Fibroblast of skin of scalp (primary cell): ENCODE results near the gene PRDM12.

Experiments used
- DNase-seq: peaks from one replicate; pipeline ENCODE4 v3.0.0-alpha.2; 2013

PRDM12 gene

DNA sequence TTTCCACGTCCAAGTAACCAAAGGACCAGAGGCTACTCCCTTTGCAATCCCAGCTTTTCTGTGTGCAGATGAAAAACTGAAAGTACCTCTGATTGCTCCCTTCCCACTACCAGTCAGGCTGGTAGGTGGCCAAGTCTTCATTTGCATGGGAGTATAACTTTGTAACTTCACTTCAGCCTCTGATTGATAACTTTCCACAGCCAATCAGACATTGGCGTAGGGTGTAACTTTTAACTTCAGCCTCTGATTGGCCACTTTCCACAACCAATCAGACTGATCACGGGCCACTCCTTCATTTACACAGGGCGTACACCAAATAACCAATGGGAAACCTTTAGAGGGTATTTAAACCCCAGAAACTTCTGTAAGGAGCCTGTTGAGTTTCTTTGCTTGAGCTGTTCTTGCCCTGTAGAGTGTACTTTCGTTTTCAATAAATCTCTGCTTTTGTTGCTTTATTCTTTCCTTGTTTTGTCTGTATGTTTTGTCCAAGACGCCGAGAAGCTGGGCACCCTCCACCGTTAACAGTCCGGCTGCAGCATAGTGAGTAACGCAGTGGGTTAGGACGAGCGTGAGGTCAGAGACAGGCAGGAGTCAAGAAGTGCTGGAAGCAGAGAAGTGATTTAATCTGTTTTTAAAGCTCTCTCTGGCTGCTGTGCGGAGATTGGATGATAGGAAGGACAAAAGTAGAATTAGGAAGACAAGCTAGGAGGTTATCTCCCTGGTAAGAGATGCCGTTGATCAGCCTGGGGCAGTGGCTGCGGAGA, 25.7 kb downstream of the PRDM12 start:
- DNase-seq: peak; percentile 92

DNA sequence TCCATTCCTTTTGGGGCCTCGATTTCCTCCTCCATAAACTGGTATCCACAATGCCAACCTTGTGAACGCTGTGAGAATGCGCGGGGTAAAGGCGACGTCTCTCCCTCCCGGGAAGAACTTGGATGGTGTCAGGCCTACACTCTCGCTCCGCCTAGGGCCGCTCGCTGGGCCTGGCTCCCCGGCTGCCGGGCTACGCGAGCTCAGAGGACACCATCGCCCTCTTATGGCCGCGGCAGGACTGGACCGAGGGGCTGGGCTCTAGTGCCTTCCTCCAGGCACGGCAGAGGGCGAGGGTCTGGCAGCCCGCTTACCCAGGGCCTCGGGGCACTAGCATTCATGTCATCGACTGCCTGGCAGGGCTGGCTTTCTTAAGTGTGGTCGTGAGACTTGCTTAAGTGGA, 27.9 kb downstream of the PRDM12 start:
- DNase-seq: no peak

DNA sequence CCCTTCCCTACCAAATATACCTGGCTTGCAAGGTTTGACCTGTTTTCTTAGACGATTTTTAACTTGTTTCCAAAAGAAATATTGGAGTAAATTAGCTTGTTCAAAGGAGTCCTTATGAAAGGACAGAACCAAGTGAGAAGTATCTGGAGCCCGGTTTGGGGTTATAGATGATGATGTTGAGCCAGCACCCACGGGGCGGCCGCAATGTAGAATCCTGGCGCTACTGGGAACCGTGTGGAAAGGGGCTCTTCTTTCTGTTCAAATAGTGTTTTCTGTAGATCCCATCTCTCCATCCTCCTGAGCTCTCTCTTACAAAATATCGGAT, 28.7 kb downstream of the PRDM12 start:
- DNase-seq: no peak

DNA sequence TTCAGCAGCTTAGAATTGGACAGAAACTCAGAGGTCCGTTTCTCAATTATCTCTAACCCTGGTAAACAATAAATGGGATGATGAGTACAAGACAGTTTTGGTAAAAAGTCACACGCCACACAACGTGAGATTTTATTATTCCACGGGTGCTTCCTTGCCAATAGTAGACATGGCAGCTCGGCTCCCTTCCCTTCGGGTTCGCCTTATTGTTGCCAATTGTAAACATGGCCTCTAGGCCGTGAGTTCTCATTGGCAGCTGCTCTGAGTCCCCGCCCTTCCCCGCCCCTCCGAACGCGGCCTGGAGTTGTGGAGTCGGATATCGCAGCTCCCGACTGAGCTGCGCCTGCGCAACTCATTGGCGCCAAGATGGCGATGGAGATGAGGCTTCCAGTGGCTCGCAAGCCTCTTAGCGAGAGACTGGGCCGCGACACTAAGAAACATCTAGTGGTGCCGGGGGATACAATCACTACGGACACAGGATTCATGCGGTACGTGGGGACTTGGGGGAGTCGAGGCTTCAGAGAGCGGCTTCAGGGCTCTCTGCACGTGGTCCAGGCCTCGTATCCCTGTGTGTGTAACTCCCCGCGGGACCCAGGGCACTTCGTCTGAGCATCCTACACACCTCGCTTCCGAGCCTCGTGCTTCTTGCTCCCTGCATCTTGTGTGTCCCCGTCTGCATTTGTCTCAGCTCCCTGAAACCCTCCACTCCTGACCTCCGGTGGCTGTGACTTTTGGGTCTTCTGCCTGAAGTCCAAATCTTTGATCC, 29.2 kb downstream of the PRDM12 start, which contains the start of gene EXOSC2:
TSS of gene EXOSC2 (plus strand) at position 355 of the 766 bp plus-strand sequence. CDS start at position 367, 12 bp downstream.
- peak; percentile 99 for DNase-seq

DNA sequence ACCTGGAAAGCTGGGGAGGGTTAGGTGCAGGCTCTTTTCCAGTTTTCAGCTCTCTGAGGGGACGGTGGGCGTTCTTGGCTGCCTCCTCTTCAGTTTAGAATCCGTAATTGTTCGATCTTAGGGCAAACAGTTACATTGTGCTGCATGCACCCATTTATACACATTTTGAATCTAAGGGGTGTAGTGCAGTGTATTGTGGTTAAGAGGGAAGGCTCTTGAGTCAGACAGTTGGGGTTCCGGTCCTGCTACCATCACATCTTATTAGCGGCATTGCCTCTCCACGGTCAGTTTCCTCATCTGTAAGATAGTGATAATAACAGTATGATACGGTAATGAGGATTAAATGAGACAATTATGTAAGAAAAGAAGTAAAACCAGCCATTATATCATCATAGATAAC, 29.8 kb downstream of the PRDM12 start:
- DNase-seq: no peak

DNA sequence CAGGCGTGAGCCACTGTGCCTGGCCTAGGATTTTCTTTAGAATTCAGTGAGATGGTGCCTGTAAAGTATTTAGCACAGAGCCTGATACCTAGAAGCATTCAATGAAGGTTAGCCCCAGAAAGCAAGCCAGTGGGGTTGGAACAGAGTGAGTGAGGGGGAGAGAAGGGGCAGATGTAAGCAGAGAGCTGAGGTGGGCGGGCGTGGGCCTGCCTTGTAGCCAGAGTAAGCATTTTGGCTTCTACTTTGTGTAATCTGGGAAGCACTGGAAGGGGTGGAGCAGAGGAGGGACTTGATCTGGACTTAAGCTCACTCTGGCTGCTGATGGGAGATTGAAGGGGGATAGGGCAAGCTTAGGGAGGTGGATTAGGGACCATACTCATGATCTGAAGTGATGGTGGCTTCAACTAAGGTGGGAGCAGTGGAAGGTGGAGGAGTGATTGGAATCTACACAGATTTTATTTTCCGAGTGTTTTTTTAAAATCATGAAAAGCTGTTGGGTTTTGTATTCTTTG, 31.8 kb downstream of the PRDM12 start:
- no peak for DNase-seq

DNA sequence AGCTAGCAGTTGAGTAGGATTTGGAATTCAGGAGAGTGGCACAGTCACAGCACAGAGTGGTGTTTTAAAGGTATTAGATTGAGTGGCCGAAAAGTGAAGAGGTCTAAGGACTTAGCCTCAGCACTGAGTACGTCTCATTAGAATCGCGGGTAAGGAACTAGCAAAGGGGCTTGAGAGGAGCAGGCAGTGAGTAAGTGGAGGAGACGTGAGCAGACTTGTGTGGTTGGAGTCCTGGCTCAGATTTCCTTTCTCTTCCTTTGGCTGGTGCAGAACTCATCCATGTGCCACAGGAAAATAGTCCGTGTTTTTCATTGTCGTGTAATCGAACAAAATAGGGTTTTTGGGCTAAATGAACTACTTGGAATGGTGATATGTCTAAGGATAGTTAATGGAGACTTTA, 32.6 kb downstream of the PRDM12 start:
- DNase-seq: no peak

DNA sequence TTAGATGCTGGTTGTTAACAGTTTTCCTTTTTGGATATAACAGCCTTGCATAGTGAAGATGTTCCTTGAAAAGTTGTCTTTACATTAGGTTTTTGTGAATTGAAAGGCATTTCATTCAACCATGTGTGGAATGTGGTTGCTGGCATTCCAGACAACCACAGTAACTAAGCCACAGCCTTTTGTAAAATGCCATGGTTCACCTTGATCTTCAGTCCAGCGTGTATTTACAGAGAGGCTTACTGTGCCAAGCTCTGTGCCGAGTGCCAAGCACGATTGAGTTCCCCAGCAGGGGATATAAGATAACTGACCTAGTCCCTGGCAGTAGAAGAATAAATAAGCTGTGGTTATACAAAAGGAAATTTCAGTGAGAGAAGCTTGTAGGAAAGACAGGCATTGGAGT, 34.1 kb downstream of the PRDM12 start:
- peak; percentile 56 for DNase-seq

DNA sequence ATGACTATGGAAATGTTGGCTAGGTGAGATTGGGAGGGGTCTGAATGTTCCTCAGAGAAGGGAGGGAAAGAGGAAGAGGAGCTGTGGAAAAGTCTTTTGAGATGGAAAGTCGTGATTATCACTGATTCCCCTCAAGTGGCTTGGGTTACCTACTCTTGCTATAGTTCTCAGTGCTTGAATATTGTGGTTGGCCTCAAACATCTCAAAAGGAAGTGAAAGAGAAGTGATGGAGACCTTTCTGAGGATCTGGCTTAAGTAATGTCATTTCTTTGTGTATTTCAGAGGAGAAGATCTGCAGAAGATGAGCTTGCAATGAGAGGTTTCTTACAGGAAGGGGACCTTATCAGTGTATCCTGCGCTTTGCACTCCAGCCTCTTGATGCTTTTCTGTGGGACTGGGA, 34.7 kb downstream of the PRDM12 start:
- no peak for DNase-seq

DNA sequence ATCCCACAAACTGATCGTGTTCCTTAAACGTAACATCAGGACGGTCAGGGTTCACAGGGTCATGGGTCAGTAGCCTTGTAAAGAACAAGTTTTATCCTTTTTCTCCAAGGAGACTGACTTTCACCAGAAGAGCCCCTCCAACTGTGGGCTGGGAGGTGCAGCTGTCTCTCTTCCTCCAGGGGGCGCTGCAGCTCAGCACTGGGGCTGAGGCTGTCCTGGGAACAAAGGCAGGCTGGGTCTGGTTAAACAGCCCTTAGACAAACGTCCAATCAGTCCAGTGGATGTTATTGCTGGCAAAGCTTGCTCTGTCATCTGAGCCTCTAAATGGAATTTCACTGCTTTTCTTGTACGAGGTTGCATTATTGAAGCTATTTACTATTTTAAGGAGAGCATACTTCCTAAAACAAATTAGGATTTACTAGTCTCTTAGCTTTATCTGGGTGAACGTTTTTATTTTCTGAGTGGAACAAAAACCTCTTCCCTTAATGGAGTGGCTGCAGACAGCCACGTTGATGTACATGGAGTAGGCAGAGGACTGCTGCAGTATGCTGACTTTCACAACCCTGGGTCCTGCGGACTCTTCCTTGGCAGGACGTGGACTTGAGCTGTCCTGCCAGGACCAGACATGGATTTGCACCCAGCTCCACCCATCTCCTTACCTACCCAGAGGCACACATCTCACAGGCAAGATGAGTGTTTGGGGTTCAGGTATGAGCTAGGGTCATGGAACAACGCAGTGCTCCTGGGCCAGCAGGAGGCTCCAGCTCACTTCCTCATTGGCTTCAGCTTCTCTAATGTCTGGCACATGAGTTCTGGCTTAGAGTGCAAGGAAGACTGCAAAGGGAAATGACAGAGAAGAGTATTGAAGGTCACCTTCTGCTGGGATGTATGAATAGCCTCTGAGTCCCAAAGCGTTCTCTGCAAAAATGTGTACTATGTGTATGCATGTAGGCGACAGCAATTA, 36.9 kb downstream of the PRDM12 start:
- peak; percentile 84 for DNase-seq

DNA sequence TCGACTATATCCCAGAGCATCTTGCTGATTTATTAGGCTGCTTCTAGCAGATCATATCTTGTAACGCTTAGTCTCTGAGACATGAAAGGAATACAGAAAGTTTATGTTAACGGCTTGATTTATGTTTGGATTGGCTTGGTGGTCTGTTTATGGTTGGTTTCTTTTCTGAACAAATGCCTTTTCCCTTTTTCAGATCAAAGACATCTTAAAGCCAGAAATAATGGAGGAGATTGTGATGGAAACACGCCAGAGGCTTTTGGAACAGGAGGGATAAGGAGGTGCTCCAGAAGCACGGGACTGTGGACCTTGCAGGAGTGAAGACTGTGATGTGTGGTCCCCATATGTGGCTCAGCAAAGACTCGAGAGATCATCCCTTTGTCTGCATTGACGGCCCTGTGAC, 39.1 kb downstream of the PRDM12 start:
- no peak for DNase-seq

DNA sequence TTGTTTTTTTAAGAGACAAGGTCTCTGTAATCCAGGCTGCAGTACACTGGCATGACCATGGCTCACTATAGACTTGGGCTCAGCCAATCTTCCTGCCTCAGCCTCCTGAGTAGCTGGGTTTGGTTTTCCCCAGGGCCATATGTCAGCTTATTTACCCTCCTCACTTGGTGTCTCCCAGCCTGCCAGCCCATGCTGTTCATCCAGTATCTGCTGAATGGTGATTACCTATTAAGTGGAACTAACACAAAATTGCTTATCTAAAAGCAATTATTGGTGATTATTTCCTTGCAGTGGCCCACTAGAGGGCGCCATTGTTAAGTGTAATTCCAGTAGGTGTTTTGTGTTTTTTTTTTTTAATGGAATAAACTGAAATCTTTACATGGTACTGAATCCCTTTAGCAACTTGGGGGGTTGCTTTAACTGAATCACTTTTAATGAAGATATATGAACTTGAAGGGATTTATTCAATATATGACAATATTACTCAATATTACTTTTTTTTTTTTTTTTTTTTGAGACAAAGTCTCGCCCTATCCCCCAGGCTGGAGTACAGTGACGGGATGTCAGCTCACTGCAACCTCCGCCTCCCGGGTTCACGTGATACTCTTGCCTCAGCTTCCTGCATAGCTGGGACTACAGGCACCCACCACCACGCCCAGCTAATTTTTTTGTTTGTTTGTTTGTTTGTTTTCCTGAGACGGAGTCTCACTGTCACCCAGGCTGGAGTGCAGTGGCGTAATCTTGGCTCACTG, 43.0 kb downstream of the PRDM12 start:
- DNase-seq: peak; percentile 70

DNA sequence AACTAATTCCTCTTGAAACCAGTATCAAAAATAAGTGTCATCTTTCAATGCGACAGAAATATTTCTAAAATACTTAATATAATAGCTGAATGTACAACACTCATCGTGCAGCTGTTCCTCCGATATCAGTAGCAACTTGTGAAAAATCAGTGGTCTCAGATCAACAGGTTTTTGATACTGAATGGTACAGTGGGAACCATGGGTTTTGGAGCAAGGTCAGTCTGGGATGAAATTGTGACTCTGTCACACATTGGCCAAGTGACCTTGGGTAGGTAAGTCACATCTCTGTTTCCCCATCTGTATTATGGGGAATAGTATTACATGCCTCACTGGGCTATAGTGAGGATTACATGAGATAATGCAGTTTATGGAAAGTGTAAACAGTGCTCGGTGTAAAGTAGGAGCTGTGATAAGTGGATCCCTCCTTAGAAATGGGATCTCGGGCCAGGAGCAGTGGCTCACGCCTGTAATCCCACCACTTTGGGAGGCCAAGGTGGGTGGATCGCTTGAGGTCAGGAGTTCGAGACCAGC, 46.5 kb downstream of the PRDM12 start:
- DNase-seq: no peak

DNA sequence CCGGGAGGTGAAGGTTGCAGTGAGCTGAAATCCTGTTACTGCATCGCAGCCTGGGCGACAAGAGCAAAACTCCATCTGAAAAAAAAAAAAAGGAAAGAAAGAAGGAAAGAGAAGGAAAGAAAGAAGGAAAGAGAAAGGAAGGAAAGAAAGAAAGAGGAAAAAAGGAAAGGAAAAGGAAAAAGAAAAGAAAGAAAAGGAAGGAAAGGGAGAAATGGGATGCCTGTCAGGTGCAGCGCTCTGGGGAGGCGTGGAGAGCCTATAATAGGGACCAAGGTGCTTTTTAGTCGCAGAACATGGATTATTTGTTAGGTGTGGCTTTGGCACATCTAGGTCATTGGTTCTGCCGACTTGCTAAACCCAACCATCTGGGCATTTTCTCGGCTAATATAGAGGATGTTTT, 47.1 kb downstream of the PRDM12 start:
- no peak for DNase-seq

DNA sequence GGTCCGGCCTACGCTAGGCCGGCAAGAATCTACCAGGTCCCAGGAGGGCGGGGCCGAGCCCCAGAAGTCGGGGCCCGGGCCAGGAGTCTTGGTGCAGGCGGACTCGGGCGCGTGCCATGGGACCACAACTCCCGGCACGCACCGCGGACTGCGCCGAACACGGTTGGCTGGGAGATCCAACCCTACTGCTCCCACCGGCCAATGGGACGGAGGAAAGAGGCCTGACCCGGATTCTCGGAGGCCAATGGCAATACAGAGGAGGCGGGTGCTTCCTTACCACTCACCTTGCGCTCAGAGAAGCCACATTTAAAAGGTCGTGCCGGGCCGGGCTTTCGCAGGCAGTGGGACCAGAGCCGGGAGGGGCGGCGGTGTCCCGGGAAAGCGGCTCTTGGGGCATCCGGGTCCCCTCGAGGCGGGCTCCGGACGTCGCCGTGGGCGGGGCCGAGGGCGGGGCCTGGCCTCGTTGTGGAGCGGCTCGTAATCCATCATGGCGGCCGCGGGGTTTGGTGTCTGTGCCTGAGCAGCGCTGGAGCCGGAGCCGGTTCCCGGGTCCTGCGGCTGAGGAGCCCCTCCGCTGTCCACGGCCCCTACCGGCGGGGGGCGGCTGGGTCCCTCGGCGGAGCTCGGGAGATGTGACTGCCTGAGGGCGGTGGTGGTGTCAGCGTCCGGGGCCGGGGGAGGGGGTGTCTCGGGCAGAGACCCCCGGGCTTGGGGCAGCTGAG, 48.3 kb downstream of the PRDM12 start:
- DNase-seq: peak; percentile 99

DNA sequence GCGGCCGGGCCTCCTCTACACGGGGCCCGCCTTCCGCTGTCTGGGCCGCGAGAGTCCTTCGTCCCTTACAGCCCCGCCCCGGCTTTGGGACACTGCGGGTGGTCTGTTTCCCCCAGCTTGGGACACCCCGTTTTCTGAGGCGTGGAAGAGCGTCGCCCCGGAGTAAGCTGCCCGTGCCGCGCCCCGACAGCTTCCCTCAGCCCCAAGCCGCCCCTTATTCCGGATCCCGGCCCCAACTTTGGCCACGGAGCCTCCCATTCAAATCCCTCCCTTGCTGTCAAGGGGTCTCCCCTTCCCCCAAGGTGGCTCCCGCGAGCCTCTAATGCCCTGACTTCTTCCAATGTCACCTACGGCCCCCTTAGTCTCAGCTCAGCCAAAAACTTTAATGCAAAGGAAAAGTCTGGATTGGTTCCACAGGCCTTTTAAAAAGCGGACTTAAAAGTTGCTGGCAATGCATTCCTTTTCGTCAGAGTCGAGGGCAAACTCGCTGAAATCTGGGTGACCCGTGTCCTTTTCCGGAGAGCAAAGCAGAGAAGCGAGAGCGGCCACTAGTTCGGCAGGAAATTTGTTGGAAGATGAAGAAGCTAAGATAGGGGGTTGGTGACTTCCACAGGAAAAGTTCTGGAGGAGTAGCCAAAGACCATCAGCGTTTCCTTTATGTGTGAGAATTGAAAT, 49.0 kb downstream of the PRDM12 start:
- DNase-seq: no peak

DNA sequence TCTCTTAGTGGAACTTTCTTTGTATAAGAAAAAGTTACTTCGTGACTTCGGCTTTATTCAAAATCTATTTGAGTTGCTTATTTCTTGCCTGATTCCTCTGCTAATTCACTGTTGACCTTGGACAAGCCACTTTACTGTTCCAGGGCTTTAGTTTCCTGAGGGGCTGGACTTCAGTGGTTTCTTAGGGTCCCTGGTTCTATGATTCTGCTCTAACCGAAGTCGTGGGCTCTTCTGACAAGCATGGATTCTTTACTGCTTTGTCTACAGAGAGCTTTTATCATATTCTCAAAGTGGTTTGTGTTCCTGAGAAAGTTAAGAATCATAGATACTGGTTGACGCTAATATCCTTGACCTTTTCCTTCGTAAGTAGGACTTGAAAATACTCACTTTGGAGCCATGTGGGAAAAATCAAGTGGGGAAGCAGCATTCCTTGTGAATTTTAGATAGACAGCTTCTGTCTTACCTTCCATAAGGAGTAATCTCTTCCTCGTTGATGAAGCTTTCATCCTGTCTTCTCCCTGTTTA, 50.3 kb downstream of the PRDM12 start:
- DNase-seq: no peak

DNA sequence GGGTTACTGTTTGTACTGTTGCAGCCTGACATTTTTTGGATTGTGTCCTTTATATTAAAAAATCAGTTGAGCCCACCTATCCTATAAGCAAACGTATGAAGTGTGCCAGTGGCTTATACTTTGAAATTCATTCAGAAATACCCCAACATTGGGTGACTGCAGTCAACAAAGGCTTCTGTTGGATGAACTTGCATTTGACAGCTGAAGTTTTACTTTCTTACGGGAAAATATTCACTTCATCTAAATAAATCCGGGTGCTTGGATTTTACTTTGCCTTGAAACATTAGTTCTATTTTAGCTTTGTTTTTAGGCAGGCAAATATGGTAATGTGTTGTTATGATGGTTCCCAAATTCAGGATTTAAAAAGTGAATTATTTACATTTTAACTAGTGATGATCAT, 50.9 kb downstream of the PRDM12 start:
- no peak for DNase-seq

DNA sequence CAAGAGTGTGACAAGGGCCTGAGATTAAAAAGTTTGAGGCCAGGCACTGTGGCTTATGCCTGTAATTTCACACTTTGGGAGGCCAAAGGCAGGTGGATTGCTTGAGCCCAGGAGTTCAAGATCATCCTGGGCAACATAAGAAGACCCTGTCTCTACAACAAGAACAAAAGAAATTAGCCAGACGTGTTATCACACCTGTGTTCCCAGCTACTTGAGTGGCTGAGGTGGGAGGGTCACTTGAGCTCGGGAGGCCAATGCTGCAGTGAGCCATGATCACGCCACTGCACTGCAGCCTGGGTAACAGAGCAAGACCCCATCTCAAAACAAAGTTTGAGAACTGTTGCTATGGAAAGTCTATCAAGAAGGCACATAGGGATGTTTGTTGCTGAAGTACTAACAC, 54.2 kb downstream of the PRDM12 start:
- DNase-seq: no peak

DNA sequence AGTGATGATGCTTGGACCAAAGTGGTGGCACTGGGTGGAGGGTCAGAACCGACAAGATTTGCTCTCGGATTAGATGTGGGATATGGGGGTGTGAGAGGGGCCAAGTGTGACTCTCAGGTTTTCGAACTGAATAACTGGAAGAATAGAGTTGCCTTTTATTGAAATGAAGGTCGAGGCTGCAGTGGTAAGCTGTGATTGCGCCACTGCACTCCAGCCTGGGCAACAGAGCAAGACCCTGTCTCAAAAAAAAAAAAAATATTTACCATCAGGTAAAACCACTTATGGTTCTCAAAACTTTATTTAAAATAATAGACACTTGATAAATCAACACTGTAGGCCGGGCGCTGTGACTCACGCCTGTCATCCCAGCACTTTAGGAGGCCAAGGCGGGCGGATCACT, 56.4 kb downstream of the PRDM12 start:
- DNase-seq: no peak
